CD14-positive monocyte (primary cell): ENCODE results near the gene IRF2BPL. TPM values are rescaled to one million over a fixed set of nuclear protein-coding genes. Genes with fewer than 3 reads are reported as not detected.
A peak's percentile ranks its signal among the peaks of the same experiment; 100 is the strongest.

Source experiments
- DNase-seq, 3 donors: peaks; one replicate each; pipeline ENCODE4 v3.0.0-alpha.2; 2011 to 2022
- H2AFZ ChIP-seq: 2 replicates; pipeline ENCODE4 v1.6.0; 2012; ENCODE audit warnings: mild to moderate bottlenecking, low read depth, low read length, inconsistent platforms; ENCODE audit not compliant: insufficient read depth, poor library complexity, severe bottlenecking
- H3K27ac ChIP-seq, 2 donors: 1 replicate in 1 of 2; 2 replicates in 1 of 2; pipeline ENCODE4 v1.5.1; 2012 to 2013; ENCODE audit warnings: low read length in 2 of 2, control low read depth in 1 of 2, inconsistent platforms in 1 of 2, low read depth in 1 of 2, mild to moderate bottlenecking in 1 of 2
- H3K27me3 ChIP-seq, 2 donors: one replicate each; pipeline versions ENCODE4 v1.6.0 to v1.6.1; 2011 to 2013; ENCODE audit warnings: low read length in 2 of 2; ENCODE audit not compliant: control insufficient read depth in 2 of 2, insufficient read depth in 2 of 2
- H3K36me3 ChIP-seq, 2 donors: replicated peaks in 1 of 2; 1 replicate in 1 of 2; 2 replicates in 1 of 2; pipeline versions ENCODE4 v1.5.1 to v1.6.1; 2012 to 2013; ENCODE audit warnings: low read length in 2 of 2, control low read depth in 1 of 2, inconsistent platforms in 1 of 2, mild to moderate bottlenecking in 1 of 2; ENCODE audit not compliant: insufficient read depth in 2 of 2, control insufficient read depth in 1 of 2
- H3K4me1 ChIP-seq, 2 donors: 1 replicate in 1 of 2; 2 replicates in 1 of 2; pipeline versions ENCODE4 v1.5.1 to v1.6.1; 2012 to 2013; ENCODE audit warnings: low read length in 2 of 2, control low read depth in 1 of 2, inconsistent platforms in 1 of 2, mild to moderate bottlenecking in 1 of 2, moderate library complexity in 1 of 2; ENCODE audit not compliant: insufficient read depth in 2 of 2, control insufficient read depth in 1 of 2
- H3K4me2 ChIP-seq: replicated peaks from 2 replicates; pipeline ENCODE3; 2012; ENCODE audit warnings: low read length, moderate library complexity, mild to moderate bottlenecking; ENCODE audit not compliant: poor library complexity, severe bottlenecking; ENCODE audit errors: extremely low read depth
- H3K4me3 ChIP-seq, 3 experiments: fragments of 200-600 bp in 1 of 3; sonication (generic) in 1 of 3; replicated peaks in 1 of 3; 1 replicate in 2 of 3; 2 replicates in 1 of 3; pipeline ENCODE4 v1.5.1; 2011 to 2013; ENCODE audit warnings: low read length in 3 of 3, mild to moderate bottlenecking in 3 of 3, control low read depth in 2 of 3, low read depth in 2 of 3, inconsistent platforms in 1 of 3, moderate library complexity in 1 of 3
- H3K79me2 ChIP-seq: 2 replicates; pipeline ENCODE4 v1.6.0; 2012; ENCODE audit warnings: mild to moderate bottlenecking, control low read depth, inconsistent platforms, low read length, moderate library complexity; ENCODE audit not compliant: insufficient read depth
- H3K9ac ChIP-seq: 2 replicates; pipeline ENCODE4 v1.6.0; 2017; ENCODE audit warnings: low read length, mild to moderate bottlenecking; ENCODE audit not compliant: insufficient read depth, poor library complexity, severe bottlenecking
- H3K9me3 ChIP-seq, 2 donors: replicated peaks in 1 of 2; 1 replicate in 1 of 2; 2 replicates in 1 of 2; pipeline versions ENCODE4 v1.5.1 to v1.6.1; 2012 to 2013; ENCODE audit warnings: low read length in 2 of 2, control low read depth in 1 of 2; ENCODE audit not compliant: control insufficient read depth in 1 of 2, insufficient read depth in 1 of 2
- H4K20me1 ChIP-seq: 2 replicates; pipeline ENCODE4 v1.6.0; 2012; ENCODE audit warnings: mild to moderate bottlenecking, low read length, control low read depth, moderate library complexity; ENCODE audit not compliant: insufficient read depth
- H3K27ac Mint-ChIP-seq, 7 donors: one replicate each; pipeline ENCODE4 v1.8.0; 2020; ENCODE audit warnings: mild to moderate bottlenecking in 7 of 7, mixed read lengths in 7 of 7, moderate library complexity in 6 of 7, inconsistent platforms in 2 of 7
- H3K27me3 Mint-ChIP-seq, 3 donors: one replicate each; pipeline ENCODE4 v1.8.0; 2021 to 2022; ENCODE audit warnings: low read depth in 3 of 3, mild to moderate bottlenecking in 3 of 3, mixed read lengths in 3 of 3, moderate library complexity in 3 of 3, inconsistent platforms in 1 of 3
- H3K36me3 Mint-ChIP-seq, 2 donors: one replicate each; pipeline ENCODE4 v1.8.0; 2020; ENCODE audit warnings: mixed read lengths in 2 of 2, inconsistent platforms in 1 of 2, mild to moderate bottlenecking in 1 of 2
- H3K4me1 Mint-ChIP-seq: one replicate; pipeline ENCODE4 v1.8.0; 2020; ENCODE audit warnings: mild to moderate bottlenecking, mixed read lengths
- H3K4me3 Mint-ChIP-seq, 2 donors: one replicate each; pipeline ENCODE4 v1.8.0; 2020; ENCODE audit warnings: mild to moderate bottlenecking in 2 of 2, mixed read lengths in 2 of 2, moderate library complexity in 1 of 2
- H3K9me3 Mint-ChIP-seq, 7 donors: one replicate each; pipeline ENCODE4 v1.8.0; 2020 to 2022; ENCODE audit warnings: mixed read lengths in 7 of 7, mild to moderate bottlenecking in 6 of 7, moderate library complexity in 6 of 7, inconsistent platforms in 2 of 7
- WGBS: methylation state at CpG from one replicate; pipeline ENCODE4 v1.1.5; 2013; ENCODE audit warnings: missing lambda C conversion rate; ENCODE audit not compliant: insufficient coverage; 5-methylcytosine and 5-hydroxymethylcytosine counted together
- intact Hi-C, 2 donors: fragments of 100-400 bp; cut with micrococcal nuclease; formaldehyde crosslinking; loops; one replicate each; pipeline versions ENCODE4 v1.15.0 to v1.15.1; 2023
- polyA plus RNA-seq, 3 donors: library from polyadenylated mRNA; depleted of rRNA in 1 of 3; unstranded in 2 of 3; stranded (reverse) in 1 of 3; fragments of 300-500 nt in 2 of 3; fragments of >200 nt in 1 of 3; fragmentation: Illumina TruSeq in 2 of 3; gene quantifications; 1 replicate in 2 of 3; 2 replicates in 1 of 3; pipeline ENCODE4 v1.2.3, GENCODE V29; 2012 to 2021
- TF ChIP-seq, protein P1 (sequence below): fragments of 200-600 bp; IDR thresholded peaks from one replicate; pipeline ENCODE4 v1.8.0; 2022; ENCODE audit warnings: antibody characterized with exemption, mild to moderate bottlenecking

Gene IRF2BPL
- polyA plus RNA-seq, 3 donors: 1.4 to 17.9 (median 1.9) TPM

DNA sequence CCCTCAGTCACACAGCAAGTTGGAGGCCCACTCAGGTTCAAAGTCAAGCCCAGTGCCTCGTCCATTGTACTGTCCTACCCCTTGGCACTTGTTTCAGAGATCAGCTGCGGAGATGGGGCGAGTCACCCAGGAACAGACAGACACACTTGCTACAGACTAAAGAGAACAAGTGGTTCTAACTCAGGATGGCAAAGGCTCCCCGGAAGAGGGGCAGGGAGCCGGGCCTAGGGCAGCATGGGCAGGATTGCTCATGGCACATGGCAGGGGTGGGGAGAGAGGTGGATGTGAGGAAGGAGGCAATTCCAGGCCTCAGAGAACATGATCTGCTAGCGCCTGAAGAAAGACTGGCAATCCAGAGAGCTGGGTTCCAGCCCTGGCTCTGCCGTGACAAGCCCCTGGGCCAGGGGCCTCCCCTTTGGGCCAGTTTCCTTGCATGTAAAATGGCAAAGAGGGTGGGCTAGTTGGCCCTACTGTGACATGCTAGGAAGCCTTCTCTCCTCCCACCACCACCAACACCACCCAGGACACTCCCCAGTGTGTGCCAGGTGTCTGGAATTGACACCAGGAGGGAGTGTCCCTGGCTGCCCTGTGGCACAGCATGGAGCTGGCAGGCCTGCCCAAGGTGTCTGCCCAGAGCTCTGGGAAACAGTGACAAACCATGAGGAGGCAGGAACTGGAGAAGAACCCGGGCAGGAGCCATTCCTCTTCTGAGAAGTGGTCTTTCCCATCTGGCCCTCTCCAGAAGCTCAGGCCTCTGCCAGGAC lies 24.0 kb upstream of the IRF2BPL start:
- Histone ChIP-seq H2AFZ (no peak overlapping the region), H3K79me2 (no peaks in the 10 kb centered on the region), H3K4me1 (peaks cover 16 to 20% of the 10 kb centered on the region in 2 donors), H3K4me2 (no peak overlapping the region), H3K36me3 (no peaks in the 10 kb centered on the region), H3K27ac (no peak overlapping the region), H3K27me3 (no peaks in the 10 kb centered on the region), H3K9me3 (peaks cover 0 to 6% of the 10 kb centered on the region in 2 donors), H4K20me1 (no peaks in the 10 kb centered on the region), H3K4me3 (no peak overlapping the region), H3K9ac (no peak overlapping the region)
- intact Hi-C loops: loop anchor here (5.0 kb wide), 3 partner anchors 135 to 175 kb away; no protein-coding TSS in a partner anchor
- Mint-ChIP-seq H3K27ac (peak overlapping the region in 2 of 7 donors; percentile 26 to 63), H3K27me3 (peaks cover 0 to 4% (median 0%) of the 10 kb centered on the region in 3 donors), H3K4me3 (no peak overlapping the region), H3K9me3 (peaks cover 0 to 6% (median 2%) of the 10 kb centered on the region in 7 donors), H3K36me3 (no peaks in the 10 kb centered on the region), H3K4me1 (peaks cover 27% of the 10 kb centered on the region)
- no peak for DNase-seq
- 92% methylated on average over 6 of the region's 8 CpGs for WGBS
- TF ChIP-seq, protein P1, sequence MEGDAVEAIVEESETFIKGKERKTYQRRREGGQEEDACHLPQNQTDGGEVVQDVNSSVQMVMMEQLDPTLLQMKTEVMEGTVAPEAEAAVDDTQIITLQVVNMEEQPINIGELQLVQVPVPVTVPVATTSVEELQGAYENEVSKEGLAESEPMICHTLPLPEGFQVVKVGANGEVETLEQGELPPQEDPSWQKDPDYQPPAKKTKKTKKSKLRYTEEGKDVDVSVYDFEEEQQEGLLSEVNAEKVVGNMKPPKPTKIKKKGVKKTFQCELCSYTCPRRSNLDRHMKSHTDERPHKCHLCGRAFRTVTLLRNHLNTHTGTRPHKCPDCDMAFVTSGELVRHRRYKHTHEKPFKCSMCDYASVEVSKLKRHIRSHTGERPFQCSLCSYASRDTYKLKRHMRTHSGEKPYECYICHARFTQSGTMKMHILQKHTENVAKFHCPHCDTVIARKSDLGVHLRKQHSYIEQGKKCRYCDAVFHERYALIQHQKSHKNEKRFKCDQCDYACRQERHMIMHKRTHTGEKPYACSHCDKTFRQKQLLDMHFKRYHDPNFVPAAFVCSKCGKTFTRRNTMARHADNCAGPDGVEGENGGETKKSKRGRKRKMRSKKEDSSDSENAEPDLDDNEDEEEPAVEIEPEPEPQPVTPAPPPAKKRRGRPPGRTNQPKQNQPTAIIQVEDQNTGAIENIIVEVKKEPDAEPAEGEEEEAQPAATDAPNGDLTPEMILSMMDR: no peak

DNA sequence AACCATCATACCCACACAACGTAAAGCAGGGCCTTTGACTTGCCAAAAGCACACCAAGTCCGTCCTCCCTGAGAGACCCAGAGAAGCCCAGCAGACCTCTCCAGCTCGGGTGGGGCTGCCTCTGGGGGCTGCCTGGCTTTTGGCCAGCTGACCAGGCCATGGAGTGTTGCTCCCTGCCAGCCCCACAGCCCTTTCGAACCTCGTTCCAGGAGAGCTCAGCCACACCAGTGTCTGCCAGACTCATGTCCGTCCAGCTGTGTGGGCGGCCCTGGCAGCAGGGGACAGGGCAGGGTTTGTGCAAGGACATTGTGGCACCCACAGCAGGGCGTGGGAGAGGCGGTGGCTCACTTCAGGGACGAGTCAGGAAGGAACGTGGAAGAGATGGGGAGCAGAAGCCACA lies 22.6 kb upstream of the IRF2BPL start:
- Histone ChIP-seq H2AFZ (no peak overlapping the region), H3K9me3 (peaks cover 0 to 3% of the 10 kb centered on the region in 2 donors), H3K27me3 (no peaks in the 10 kb centered on the region), H3K4me3 (no peak overlapping the region), H3K36me3 (no peaks in the 10 kb centered on the region), H3K9ac (no peak overlapping the region), H4K20me1 (no peaks in the 10 kb centered on the region), H3K79me2 (no peaks in the 10 kb centered on the region), H3K27ac (no peak overlapping the region), H3K4me1 (peaks cover 29 to 34% of the 10 kb centered on the region in 2 donors), H3K4me2 (no peak overlapping the region)
- H3K9me3 Mint-ChIP-seq: peaks cover 0 to 6% (median 2%) of the 10 kb centered on the region in 7 donors
- TF ChIP-seq, protein P1: no peak
- WGBS: 73% methylated on average over 11 of the region's 11 CpGs
- no peaks in the 10 kb centered on the region for H3K27me3 Mint-ChIP-seq
- DNase-seq: no peak
- intact Hi-C loops: loop anchor here (5.0 kb wide), 3 partner anchors 134 to 174 kb away; no protein-coding TSS in a partner anchor
- no peak overlapping the region for H3K4me3 Mint-ChIP-seq
- H3K36me3 Mint-ChIP-seq: no peaks in the 10 kb centered on the region
- peak overlapping the region in 3 of 7 donors; percentile 21 to 66 (median 41) for H3K27ac Mint-ChIP-seq
- peaks cover 39% of the 10 kb centered on the region for H3K4me1 Mint-ChIP-seq
